LNCAP (cell line): ENCODE results near the gene DNAH10.

ENCODE experiments used
- TF ChIP-seq, protein P1 (sequence below): fragments of 450-650 bp; IDR thresholded peaks from 2 replicates; pipeline ENCODE4 v1.5.1; 2017; ENCODE audit warnings: mild to moderate bottlenecking

DNAH10 gene

DNA sequence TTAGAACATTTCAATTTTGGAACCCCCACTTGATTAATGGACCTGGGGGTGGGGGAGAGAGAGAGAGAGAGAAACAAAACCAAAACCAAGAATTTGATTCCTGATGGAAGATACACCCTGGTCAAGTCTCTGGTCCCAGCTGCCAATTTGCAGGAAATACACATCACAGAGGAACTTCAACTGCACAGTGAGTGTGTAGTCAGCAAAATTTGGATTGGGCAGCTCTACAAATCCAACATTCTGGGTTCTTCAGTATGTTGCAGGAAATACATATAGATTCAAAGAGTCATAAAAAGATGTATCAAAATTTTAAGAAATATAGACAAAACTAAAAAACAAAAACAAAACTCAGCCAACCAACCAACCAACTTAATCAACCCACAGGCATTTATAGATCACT is 17.4 kb downstream of the DNAH10 start:
- TF ChIP-seq, protein P1, sequence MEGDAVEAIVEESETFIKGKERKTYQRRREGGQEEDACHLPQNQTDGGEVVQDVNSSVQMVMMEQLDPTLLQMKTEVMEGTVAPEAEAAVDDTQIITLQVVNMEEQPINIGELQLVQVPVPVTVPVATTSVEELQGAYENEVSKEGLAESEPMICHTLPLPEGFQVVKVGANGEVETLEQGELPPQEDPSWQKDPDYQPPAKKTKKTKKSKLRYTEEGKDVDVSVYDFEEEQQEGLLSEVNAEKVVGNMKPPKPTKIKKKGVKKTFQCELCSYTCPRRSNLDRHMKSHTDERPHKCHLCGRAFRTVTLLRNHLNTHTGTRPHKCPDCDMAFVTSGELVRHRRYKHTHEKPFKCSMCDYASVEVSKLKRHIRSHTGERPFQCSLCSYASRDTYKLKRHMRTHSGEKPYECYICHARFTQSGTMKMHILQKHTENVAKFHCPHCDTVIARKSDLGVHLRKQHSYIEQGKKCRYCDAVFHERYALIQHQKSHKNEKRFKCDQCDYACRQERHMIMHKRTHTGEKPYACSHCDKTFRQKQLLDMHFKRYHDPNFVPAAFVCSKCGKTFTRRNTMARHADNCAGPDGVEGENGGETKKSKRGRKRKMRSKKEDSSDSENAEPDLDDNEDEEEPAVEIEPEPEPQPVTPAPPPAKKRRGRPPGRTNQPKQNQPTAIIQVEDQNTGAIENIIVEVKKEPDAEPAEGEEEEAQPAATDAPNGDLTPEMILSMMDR, result no peak

DNA sequence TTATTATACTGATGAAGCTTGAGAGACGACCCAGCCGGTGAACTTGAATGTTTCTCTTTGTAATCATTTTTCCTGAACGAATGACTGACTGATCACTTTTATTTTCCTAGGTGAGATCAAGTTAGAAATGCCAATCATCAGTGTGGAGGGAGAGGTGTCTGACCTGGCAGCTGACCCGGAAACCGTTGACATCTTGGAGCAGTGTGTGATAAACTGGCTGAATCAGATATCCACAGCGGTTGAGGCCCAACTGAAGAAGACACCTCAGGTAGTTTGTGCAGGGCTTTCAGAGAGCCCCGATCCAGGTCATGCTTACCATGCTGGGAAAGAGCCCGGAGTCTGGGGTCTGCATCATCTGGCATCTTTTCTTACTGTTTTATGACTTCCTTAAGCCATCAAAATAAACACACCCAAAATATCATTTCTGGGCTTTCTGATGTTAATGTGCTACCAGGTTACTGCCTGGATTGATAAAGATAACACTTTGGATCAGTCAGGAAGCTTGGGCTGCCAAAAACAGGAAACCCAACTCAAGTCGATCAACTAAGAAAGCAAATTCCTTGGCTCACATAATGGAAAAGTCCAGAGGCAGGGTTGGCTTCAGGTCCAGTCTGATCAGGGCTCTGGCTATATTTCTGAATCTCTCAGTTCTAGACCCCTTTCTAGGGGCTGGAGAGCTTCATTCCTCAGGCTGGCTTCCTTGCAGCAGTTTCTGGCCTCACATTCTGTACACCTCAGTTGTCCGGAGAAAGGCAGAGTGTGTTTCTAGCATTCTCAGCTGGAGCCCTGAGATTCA is 21.1 kb downstream of the DNAH10 start:
- TF ChIP-seq, protein P1, result no peak

DNA sequence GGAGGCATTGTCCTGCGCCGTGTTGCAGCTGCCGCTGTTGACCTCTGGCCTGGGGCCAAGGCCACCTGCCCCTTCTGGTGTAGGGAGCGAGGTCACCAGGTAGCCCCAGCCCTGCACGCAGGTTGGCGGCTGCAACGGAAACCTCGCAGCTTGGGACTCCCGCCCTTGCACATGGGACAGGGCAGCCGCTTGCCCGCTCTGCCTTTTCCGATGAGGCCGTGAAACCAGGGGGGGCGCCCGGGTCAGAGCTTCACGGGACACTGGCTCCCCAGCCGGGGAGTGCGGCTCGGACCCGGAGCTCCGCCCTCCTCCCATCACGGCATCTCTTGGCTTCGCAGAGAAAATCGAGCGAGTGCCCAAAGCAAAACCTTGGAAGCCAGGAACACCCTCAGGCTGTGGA is 25.4 kb downstream of the DNAH10 start:
- TF ChIP-seq, protein P1, result no peak

DNA sequence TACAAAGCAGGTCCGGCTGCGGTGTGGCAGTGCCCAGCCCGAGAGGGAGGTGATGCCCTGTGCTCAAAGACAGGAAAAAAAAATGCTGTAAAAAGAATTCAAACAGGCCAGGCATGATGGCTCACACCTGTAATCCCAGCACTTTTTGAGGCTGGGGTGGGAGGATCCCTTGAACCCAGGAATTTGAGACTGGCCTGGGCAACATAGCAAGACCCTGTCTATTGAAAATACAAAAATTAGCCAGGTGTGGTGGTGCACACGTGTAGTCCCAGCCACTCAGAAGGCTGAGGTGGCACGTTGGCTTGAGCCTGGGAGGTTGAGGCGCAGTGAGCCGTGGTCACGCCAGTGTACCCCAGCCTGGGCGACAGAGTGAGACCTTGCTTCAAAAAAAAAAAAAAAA is 26.4 kb downstream of the DNAH10 start:
- TF ChIP-seq, protein P1, result no peak

DNA sequence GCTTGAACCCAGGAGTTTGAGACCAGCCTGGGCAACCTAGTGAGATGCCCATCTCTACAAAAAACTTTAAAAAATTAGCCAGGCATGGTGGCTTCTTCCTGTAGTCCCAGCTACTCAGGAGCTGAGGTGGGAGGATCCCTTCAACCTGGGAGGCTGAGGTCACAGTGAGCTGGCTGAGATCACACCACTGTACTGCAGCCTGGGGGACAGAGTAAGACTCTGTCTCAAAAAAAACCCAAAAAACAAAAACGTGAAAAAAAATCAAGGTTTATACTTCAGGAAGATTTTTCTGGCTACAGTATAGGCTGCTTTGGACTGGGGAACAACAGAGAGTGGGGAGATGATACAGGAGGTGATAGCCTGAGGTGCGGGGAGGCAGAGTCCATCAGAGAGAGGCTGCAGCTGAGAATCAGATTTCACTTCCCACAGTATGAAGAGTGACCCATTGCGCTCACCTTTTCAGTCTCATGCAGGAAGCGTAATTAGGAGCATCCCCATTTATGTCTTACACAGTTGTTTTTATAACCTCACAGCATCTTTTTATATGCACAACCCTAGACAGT is 28.9 kb downstream of the DNAH10 start:
- TF ChIP-seq, protein P1, result no peak

DNA sequence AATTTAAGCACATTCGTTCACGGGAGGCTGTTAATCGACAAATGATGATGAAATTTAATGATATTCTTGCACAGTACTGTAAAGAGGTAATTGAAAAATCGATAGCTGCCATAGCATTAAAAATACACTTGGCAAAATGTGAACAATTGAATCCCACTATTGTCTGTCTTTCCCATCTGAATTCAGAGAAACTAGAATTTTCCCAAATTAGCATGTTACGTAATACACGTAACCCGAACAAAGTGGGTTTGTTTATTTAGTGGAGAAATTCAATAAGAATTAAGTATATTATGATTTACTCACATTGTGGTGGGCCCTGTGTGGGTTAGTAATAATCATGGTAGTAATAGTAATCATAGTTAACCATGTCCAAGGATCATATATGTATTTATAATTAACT is 31.9 kb downstream of the DNAH10 start:
- TF ChIP-seq, protein P1, result no peak

DNA sequence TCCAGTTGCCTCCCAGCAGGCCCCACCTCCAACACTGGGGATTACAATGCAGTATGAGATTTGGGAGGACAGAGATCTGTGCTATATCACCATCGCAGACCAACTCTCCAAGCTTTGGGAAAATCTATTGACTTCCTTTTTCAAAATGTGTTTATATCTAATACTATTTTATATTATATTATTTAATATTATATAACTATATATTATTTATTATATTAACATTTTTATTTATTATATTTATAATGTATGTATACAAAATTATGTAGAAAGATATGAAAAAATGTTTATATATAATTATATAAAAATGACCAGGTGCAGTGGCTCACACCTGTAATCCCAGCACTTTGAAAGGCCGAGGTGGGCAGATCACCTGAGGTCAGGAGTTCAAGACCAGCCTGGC is 36.4 kb downstream of the DNAH10 start:
- TF ChIP-seq, protein P1, result no peak
